ENCODE results near the gene MGP.

- TF ChIP-seq POLR2AphosphoS5 (IDR thresholded peaks at IDR 0.05; ENCODE audit: borderline replicate concordance, low read depth, low read length) (no peak), FOXP2 (optimal IDR thresholded peaks at IDR 0.05; ENCODE audit: control extremely low read depth, extremely low read length, insufficient read depth) (no peak)
These were observed 16.6 kb downstream of the MGP start for GRCh38 chr12:14868916-14869506.
